Measurements from ENCODE around the gene NAA50. TPM values are rescaled to one million over a fixed set of nuclear protein-coding genes. Genes with fewer than 3 reads are reported as not detected.

The NAA50 gene
- total and polyA plus RNA-seq, 2 of the 13 experiments (the other 11 are each of a cell fraction or from before 2014, with no cell fraction given): 30.2 to 233 TPM

DNA sequence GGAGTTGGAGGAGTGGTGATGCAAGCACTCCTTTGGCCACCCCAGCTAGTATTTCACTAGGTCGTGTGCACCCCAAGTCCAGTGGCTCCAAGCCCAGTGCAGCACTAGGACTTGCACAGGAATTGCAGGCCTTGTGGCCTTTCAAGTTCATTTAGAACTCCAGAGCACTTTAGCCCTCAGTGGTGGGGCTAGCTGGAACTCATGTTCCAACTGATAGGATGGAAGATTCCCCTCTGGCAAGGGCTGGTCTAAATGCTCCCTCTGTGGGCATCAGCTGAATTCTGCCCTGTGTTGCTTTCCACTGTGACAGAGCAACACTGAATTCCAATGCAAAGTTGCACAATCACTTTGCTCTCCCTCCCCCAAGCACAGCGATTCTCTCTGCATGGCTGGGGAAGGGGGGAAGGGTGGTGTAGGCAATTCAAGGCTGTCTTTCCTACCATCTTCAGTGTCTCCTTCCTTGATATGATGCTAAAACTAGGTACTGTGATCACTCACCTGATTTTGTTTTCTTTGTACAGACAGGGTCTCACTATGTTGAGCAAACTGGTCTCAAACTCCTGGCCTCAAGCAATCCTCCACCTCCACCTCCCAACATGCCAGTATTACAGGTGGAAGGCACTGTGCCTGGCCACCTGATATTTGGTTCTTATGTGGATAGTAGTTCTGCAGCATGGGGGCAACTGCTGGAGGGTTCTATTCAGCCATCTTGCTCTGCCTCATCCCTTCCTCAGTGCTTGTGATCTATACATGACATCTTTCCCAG is 59.9 kb downstream of the NAA50 start (continued):
- TF ChIP-seq, protein P1, sequence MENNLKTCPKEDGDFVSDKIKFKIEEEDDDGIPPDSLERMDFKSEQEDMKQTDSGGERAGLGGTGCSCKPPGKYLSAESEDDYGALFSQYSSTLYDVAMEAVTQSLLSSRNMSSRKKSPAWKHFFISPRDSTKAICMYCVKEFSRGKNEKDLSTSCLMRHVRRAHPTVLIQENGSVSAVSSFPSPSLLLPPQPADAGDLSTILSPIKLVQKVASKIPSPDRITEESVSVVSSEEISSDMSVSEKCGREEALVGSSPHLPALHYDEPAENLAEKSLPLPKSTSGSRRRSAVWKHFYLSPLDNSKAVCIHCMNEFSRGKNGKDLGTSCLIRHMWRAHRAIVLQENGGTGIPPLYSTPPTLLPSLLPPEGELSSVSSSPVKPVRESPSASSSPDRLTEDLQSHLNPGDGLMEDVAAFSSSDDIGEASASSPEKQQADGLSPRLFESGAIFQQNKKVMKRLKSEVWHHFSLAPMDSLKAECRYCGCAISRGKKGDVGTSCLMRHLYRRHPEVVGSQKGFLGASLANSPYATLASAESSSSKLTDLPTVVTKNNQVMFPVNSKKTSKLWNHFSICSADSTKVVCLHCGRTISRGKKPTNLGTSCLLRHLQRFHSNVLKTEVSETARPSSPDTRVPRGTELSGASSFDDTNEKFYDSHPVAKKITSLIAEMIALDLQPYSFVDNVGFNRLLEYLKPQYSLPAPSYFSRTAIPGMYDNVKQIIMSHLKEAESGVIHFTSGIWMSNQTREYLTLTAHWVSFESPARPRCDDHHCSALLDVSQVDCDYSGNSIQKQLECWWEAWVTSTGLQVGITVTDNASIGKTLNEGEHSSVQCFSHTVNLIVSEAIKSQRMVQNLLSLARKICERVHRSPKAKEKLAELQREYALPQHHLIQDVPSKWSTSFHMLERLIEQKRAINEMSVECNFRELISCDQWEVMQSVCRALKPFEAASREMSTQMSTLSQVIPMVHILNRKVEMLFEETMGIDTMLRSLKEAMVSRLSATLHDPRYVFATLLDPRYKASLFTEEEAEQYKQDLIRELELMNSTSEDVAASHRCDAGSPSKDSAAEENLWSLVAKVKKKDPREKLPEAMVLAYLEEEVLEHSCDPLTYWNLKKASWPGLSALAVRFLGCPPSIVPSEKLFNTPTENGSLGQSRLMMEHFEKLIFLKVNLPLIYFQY (CRISPR knock-in tag; IDR thresholded peaks at IDR 0.05; ENCODE audit: borderline replicate concordance): no peak
- TF ChIP-seq ZSCAN29 (CRISPR knock-in tag; conservative IDR thresholded peaks at IDR 0.05) (no peak), POLR2AphosphoS2 (IDR thresholded peaks at IDR 0.05; ENCODE audit: low read depth, low read length) (no peak), KDM3A (CRISPR knock-in tag; IDR thresholded peaks at IDR 0.05; ENCODE audit: low read depth) (no peak), NR2F6 (IDR thresholded peaks at IDR 0.05) (no peak), NR2F6 (CRISPR knock-in tag; IDR thresholded peaks at IDR 0.05) (0 out of 2 replicates have a peak, but pooled peaks have one; percentile 28), ARHGAP35 (CRISPR knock-in tag; IDR thresholded peaks at IDR 0.05; ENCODE audit: borderline replicate concordance) (no peak), ZNF580 (CRISPR knock-in tag; IDR thresholded peaks at IDR 0.05; ENCODE audit: borderline replicate concordance, low read depth) (peak; percentile 58; the same call in 1 of the 2 replicates), FOXP4 (CRISPR knock-in tag; IDR thresholded peaks at IDR 0.05) (peak; percentile 81; the same call in 1 of the 2 replicates), ZFY (CRISPR knock-in tag; IDR thresholded peaks at IDR 0.05) (no peak), REL (CRISPR knock-in tag; conservative IDR thresholded peaks at IDR 0.05) (no peak), ZNF205 (CRISPR knock-in tag; IDR thresholded peaks at IDR 0.05) (peak; percentile 21; the same call in 1 of the 2 replicates), CAMTA2 (CRISPR knock-in tag; IDR thresholded peaks at IDR 0.05; ENCODE audit: borderline replicate concordance) (no peak), NR1H2 (CRISPR knock-in tag; IDR thresholded peaks at IDR 0.05; ENCODE audit: borderline replicate concordance, low read depth) (no peak), KLF11 (CRISPR knock-in tag; IDR thresholded peaks at IDR 0.05) (0 out of 2 replicates have a peak, but pooled peaks have one; percentile 59), THYN1 (CRISPR knock-in tag; IDR thresholded peaks at IDR 0.05; ENCODE audit: borderline replicate concordance, low read depth) (no peak), ZNF484 (CRISPR knock-in tag; IDR thresholded peaks at IDR 0.05; ENCODE audit: borderline replicate concordance, low read depth) (no peak), ZNF619 (CRISPR knock-in tag; IDR thresholded peaks at IDR 0.05) (no peak), PITX1 (CRISPR knock-in tag; IDR thresholded peaks at IDR 0.05) (peak; percentile 45; the same call in 1 of the 2 replicates)
- TF ChIP-seq, protein P2, sequence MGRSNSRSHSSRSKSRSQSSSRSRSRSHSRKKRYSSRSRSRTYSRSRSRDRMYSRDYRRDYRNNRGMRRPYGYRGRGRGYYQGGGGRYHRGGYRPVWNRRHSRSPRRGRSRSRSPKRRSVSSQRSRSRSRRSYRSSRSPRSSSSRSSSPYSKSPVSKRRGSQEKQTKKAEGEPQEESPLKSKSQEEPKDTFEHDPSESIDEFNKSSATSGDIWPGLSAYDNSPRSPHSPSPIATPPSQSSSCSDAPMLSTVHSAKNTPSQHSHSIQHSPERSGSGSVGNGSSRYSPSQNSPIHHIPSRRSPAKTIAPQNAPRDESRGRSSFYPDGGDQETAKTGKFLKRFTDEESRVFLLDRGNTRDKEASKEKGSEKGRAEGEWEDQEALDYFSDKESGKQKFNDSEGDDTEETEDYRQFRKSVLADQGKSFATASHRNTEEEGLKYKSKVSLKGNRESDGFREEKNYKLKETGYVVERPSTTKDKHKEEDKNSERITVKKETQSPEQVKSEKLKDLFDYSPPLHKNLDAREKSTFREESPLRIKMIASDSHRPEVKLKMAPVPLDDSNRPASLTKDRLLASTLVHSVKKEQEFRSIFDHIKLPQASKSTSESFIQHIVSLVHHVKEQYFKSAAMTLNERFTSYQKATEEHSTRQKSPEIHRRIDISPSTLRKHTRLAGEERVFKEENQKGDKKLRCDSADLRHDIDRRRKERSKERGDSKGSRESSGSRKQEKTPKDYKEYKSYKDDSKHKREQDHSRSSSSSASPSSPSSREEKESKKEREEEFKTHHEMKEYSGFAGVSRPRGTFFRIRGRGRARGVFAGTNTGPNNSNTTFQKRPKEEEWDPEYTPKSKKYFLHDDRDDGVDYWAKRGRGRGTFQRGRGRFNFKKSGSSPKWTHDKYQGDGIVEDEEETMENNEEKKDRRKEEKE (IDR thresholded peaks at IDR 0.05): no peak

All from HepG2 (cell line).